Measurements from ENCODE around the gene ACTR2.
"Not testable (repeated sequence)": the region's sequence is repeated elsewhere in the genome, so short reads cannot be mapped to it uniquely, and the experiment has no call there.

ACTR2 gene

DNA sequence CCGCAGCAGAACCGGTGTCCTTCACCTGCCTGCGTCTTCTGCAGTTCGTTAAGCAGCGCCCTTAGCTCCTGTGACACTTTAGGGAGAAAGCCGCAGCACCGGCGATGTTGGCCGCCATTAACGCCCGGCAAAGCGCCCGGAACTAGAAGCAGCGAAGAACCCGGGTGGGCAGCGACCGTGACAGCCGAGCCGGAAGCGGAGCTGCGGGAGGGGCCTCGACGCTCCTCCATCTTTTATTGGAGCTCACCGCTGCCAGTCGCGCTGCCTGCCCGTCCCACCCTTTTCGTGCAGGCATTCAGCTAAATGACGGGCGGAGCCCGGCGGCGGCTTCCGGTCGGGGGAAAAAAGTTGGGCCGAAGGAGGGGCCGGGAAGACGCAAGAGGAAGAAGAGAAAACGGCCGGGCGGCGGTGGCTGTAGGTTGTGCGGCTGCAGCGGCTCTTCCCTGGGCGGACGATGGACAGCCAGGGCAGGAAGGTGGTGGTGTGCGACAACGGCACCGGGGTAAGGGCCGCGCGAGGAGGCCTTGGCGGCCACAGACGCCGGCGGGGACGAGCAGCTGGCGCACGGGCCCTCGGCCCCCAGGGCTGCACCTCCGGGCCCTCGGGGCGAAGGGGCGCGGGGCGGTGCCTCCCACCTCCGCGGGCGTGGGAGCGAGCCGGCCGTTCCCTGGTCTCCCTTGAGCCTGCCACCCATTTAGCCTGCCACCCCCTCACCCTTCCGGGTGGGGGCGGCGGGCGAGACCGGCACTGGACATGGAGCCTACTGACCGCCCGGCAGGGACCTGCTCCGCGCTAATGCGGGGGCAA lies at the start of gene ACTR2:
Gene ACTR2, plus strand, starts transcription at position 376 of the 807 bp plus-strand sequence. Its CDS starts 79 bp downstream, at position 455.
- peak; percentile 93 to 94 for DNase-seq (ENCODE audit: low read depth in 2 of 2)

DNA sequence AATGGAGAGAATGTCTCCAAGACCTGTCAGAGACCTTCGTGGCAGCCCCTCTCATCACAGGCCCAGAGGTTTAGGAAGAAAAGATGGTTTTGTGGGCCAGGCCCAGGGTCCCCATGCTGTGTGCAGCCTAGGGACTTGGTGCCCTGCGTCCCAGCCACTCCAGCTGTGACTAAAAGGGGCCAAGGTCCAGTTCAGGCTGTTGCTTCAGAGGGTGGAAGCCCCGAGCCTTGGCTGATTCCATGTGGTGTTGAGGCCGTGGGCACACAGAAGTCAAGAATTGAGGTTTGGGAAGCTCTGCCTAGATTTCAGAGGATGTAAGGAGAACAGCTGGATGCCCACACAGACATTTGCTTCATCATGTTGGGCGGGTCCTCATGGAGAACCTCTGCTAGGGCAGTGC lies 45.1 kb upstream of the ACTR2 start:
- DNase-seq (ENCODE audit: low read depth in 2 of 2): no peak

DNA sequence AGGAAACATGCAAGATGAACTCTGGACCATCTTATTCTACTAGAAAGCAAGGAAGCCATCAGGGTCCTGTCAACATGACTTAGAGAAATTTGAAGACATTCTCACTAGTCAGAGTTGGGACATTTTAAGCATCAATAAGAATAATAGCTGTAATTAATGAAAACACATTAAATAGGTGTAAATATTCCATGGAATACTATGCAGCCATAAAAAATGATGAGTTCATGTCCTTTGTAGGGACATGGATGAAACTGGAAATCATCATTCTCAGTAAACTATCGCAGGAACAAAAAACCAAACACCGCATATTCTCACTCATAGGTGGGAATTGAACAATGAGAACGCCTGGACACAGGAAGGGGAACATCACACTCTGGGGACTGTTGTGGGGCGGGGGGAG lies 44.2 kb upstream of the ACTR2 start:
- DNase-seq (ENCODE audit: low read depth in 2 of 2): not testable (repeated sequence)

DNA sequence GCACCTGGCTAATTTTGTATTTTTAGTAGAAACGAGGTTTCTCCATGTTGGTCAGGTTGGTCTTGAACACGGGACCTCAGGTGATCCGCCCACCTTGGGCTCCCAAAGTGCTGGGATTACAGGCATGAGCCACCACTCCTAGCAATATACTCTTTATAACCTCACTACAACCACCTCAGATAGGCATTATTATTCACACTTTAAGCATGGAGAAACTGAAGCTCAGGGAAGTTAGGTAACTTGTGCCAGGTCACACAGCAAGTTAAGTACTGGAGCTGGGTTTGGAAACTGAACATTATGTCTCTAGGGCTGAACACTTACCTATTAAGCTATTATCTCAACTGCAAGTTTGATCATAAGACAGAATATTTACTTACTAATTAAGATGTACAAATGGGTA lies 42.6 kb upstream of the ACTR2 start:
- DNase-seq (ENCODE audit: low read depth in 2 of 2): no peak

DNA sequence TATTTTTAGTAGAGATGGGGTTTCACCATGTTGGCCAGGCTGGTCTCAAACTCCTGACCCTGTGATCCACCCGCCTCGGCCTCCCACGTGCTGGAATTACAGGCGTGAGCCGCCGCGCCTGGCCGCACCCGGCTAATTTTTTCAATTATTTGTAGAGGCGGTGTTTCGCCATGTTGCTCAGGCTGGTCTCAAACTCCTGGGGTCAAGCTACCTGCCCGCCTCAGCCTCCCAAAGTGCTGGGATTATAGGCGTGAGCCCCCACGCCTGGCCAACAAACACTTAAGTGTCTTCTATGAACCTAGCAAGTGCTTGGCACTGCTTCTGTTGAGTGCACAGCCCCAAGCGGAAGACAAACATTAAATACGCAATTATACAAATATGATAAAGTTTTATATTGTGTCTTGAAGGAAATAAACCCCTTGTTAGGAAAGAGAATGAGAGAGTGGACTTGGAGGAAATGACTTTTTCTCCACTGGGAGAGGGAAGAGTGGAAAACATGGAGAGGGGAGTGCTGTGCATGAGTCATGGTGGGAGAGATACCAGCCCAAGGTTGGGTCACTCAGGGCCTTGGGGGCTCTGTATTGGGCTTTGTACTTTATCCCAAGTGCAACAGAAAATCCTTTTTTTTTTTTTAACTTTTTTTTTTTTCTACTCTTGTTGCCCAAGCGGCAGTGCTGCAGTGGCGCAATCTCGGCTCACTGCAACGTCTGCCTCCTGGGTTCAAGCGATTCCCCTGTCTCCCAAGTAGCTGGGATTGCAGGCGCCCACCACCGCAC lies 41.4 kb upstream of the ACTR2 start:
- no peak for DNase-seq (ENCODE audit: low read depth in 2 of 2)

DNA sequence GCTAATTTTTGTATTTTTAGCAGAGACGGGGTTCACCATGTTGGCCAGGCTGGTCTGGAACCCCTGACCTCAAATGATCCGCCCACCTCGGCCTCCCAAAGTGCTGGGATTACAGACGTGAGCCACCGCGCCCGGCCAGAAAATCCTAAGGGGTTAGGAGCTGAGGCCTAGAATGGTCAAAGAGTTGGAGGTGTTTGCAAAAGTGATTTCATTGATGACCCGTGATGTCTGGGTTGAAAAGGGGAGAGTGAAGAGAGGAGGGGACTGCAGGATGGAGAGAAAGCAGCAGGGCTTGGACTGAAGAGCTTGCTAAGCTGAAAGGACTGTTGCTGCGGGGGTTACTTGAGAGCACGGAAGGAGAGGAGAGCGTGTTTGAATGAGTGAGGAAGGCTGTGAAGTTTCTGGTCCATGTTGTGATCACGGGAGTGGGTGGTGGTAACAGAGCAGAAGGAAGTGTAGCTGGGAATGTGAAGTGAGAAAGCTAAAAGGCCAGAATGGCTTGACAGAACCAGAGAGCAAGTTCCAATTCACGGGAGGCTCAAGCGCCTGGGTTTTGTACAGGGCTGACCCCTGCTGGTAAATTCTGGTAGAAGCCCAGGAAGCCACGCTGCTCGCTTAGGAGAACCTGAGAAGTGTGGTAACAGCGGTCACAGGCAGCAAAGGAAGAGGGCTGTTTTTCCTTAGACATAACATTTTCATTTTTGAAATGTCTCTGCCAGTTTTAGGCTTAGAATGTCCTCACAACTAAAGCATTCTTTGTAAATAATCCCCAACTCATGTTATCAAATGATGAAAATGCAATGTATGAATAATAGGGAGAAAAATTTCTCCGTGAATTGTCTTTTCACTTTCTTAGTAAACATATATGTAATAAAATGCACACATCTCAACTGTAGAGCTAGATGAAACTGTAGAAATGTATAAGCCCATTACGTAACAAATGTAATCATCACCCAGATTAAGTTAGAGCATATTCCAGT lies 40.5 kb upstream of the ACTR2 start:
- DNase-seq (ENCODE audit: low read depth in 2 of 2): peak; percentile 39 to 50

DNA sequence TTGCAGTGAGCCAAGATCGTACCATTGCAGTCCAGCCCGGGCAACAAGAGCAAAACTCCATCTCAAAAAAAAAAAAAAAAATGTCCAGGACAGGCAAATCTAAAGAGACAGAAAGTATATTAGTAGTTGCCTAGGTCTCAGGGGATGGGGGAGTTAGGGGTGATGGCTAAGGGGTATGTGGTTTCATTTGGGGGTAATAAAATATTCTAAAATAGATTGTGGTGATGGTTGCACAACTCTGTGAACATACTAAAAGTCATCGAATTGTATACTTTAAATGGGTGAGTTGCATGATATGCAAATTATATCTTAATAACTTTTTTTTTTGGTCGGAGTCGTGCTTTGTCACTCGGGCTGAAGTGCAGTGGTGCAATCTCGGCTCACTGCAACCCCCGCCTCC lies 34.2 kb upstream of the ACTR2 start:
- DNase-seq (ENCODE audit: low read depth in 2 of 2): no peak

DNA sequence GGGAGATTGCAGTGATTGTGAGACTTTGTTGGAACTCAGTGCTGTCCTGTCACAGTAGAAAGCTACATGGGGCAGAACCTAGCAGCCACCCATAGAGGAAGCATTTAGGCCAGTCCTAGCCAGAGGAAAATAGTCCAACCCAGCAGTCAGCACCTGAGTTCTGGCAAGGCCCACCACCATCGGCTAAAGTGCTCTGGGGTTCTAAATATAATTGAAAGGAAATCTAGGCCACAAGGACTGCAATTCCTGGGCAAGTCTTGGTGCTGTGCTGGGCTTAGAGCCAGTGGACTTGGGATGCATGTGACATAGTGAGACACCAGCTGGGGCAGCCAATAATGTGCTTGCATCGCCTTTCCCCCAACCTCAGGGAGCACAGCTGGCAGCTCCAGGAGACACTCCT lies 28.9 kb upstream of the ACTR2 start:
- no peak for DNase-seq (ENCODE audit: low read depth in 2 of 2)

DNA sequence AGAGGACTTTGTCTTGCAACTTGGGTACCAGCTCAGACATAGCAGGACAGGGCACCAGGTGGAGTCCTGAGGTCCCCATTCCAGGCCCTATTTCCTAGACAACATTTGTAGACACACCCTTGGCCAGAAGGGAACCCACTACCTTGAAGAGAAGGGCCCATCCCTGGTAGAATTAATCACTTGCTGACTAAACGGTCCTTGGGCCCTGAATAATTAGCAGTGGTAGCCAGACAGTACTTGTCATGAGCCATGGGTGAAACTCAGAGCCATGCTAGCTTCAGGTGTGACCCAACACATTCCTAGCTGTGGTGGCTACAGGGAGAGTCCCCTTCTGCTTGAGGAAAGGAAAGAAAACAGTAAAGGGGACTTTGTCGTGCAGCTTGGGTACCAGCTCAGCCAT lies 28.5 kb upstream of the ACTR2 start:
- no peak for DNase-seq (ENCODE audit: low read depth in 2 of 2)

DNA sequence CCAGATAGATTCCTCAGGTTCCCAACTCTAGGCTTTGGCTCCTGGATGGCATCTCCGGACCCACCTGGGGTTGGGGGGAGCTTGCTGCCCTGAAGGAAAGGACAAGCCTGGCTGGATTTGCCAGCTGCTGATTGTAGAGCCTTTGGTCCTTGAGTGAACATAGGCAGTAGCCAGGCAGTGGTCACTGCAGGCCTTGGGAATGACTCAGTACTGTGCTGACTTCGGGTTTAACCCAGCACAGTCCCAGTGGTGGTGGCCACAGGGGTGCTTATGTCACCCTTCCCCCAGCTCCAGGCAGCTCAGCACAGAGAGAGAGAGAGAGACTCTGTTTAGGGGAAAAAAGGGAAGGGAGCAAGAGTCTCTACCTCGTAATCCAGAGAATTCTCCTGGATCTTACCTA lies 27.7 kb upstream of the ACTR2 start:
- no peak for DNase-seq (ENCODE audit: low read depth in 2 of 2)

DNA sequence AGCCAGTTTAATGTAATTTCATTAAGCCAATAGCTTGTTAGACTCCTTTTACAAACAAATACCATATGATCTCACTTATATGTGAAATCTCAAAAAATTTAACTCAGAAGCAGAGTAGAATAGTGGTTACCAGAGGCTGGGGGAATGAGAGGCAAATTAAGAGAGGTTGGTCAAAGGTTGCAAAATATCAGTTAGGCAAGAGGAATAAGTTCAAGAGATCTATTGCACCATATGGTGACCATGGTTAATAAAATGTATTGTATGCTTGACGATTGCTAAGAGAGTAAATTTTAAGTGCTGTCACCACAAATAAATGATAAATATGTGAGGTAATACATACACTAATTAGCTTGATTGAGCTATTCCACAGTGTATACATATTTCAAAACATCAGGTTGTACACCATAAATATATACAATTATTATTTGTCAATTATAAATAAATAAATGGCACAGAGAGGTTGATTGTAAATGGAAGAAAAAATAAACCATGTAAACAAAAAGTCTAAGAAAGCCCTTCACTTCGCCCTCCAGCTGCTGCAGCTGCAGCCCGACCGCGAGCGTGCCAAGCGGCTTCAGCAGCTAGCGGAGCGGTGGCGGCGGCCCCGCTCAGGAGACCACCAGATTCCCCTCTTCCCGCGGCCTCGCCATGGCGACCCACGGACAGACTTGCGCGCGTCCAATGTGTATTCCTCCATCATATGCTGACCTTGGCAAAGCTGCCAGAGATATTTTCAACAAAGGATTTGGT lies 23.0 kb upstream of the ACTR2 start:
- DNase-seq (ENCODE audit: low read depth in 2 of 2): no peak

DNA sequence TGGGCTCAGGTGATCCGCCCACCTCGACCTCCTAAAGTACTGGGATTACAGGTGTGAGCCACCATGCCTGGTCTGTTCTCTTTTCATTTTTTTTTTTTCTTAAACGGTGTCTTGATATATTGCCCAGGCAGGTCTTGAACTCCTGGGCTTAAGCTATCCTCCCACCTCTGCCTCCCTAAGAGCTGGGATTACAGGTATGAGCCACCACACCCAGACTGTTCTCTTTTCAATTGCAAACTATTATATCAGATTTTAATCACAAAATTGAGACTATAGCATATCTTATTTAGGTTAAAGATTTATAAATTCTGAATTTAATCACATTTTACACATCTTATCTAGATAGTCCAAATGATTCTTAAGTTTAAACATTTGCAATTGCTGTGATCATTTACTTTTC lies 15.5 kb upstream of the ACTR2 start:
- no peak for DNase-seq (ENCODE audit: low read depth in 2 of 2)

DNA sequence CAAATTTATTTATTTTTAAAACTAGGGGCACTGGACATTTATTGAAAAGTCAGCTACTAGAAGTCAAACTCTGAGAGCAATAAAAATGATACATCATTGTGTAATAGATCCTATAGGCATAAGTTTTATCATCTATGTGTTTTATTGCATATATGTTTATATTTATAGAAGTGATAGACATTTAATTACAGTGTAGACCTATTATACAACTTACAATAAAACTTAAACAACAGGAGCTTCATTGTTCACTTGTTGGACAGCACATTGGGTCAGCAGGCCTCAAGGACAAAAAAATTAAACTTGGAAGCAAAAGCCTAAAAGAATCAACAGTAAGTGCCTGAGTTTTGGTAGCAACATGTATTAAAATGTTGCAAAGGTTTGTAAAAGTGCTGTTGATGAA lies 15.0 kb upstream of the ACTR2 start:
- no peak for DNase-seq (ENCODE audit: low read depth in 2 of 2)

DNA sequence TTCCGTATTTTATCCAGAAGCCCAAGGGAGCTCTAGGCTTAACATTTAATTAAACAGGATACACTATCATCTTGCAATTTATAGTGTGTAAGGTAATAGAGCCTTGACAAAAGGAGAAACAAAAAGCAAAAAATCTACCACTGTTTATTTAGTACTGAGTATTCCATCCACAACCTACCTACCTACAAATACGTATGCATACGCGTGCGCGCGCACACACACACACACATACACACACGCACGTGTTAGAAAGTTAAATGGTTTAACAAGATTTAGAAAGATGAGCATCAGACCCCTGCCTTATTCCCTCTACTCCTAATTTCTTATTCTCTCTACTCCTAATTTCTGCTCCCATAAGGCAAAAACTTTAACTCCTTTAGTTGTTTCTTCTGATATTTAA lies 14.6 kb upstream of the ACTR2 start:
- DNase-seq (ENCODE audit: low read depth in 2 of 2): no peak

DNA sequence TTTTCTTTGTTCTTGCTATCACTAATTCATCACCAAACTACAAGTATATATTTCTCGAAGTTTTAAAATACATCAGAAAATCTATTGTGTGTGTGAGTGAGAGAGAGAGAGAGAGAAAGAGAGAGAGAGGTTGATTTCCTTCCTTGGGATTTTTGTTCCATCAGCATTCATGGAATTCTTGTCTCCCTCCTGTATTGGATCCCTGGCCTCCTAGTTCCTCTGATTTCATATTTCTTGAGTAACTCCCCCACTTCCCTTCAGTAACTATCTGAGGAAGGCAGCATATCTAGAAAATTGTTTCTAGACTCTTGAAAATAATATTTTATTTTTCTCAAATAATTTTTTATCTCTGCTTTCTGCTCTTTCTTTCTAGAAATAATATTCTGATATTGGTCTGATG lies 13.3 kb upstream of the ACTR2 start:
- no peak for DNase-seq (ENCODE audit: low read depth in 2 of 2)

DNA sequence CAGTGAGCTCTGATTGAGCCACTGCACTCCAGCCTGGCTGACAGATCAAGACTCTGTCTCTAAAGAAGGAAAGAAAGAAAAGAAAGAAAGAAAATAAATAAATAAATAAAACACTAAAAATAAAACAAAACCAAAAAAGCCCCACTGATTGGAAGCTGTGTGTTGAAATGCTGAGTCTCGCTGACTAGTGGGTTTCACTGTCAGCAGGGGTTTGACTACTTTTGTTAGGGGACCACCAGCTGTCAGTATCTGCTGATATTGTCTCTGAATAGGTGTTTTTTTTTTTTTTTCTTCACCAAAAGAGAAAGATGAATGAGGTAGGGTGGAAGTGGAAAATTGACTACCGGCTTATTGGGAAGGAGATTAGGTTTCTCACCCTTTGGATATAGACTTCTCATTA lies 12.8 kb upstream of the ACTR2 start:
- DNase-seq (ENCODE audit: low read depth in 2 of 2): no peak

DNA sequence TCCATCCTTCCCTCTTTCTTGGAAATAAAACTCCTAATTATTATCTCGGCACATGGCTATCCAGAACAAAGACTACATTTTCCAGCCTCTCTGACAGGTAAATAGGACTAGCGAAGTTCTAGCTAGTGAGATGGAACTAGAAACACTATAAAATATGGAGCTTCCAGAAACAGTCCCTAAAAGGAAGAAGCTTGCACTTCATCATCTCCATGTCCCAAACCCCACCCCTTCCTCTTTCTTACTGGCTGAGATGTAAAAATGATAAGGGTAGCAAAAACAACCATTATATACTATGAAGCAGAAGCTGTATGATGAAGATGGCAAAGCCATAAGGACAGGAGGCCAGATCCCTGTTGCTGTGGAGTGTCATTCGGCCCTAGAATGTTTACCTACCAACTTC lies 11.7 kb upstream of the ACTR2 start:
- no peak for DNase-seq (ENCODE audit: low read depth in 2 of 2)

DNA sequence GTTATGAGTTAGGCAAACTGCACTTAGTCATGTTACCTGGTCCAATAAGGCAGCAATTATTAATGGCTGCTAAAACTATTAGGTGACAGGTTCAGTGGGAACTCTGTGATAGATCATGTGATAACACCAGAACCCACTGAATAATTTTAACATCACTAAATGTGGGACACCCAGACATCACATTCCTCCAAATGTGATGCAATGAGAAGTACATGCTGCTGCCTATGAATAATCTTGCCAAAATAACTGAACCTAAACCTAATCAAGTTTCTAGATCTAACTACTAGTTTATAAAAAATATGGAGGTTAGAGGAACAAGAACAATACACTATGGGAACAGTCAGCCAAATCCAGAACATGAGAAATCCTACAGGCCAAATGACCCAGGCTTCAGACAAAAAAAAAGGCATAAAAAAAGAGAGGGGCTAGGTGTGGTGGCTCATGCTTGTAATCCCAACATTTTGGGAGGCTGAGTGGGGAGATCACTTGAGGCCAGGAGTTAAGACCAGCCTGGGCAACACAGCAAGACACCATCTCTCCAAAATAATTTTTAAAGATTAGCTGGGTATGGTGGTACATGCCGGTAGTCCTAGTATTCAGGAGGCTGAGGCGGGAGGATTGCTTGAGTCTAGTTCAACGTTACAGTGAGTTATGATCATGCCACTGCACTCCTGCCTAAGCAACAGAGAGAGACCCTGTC lies 7.0 kb upstream of the ACTR2 start:
- DNase-seq (ENCODE audit: low read depth in 2 of 2): no peak

DNA sequence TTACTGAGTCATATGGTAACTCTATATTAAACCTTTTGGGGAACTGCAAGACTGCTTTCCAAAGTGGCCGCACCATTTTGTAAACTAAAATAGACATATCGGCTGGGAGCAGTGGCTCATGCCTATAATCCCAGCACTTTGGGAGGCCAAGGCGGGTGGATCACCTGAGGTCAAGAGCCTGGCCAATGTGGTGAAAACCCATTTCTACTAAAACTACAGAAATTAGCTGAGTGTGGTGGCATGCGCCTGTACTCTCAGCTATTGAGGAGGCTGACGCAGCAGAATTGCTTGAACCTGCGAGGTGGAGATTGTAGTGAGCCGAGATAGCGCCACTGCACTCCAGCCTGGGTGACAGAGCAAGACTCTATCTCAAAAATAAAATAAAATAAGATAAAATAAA lies 6.4 kb upstream of the ACTR2 start:
- not testable (repeated sequence) for DNase-seq (ENCODE audit: low read depth in 2 of 2)

DNA sequence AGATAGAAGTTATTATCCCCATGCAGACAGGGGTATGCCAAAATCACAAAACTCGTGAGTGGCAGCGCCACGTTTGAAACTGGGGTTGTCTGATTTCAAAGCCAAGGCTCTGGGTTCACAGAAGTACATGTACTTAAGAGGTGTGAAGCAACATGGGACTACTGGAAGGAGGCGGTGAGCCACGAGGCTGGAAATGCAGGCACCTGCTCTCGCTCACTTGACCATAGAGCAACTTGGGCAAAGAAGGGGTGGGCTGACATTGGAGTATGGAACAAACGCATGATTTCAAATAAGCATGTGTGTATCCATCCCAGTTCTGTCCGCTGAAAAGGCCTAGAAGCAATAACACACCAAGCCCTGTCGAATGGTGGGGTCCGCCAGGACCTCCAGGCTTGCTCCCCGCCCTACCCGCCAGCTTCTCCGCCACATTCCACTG lies 593 bp upstream of the ACTR2 start:
- no peak for DNase-seq (ENCODE audit: low read depth in 2 of 2)

Measured in fibroblast of skin of left quadriceps (primary cell).